GM19099 (cell line): ENCODE results near the gene HCN2.

ENCODE experiments used
- POLR2A ChIP-seq: IDR thresholded peaks from 3 replicates; pipeline ENCODE4 v1.6.1; 2011; ENCODE audit warnings: low read depth; ENCODE audit not compliant: insufficient read length; ENCODE audit errors: extremely low read depth

Gene HCN2

GRCh38 chr19:590396-590745 is 690 bp downstream of the HCN2 start:
- TF ChIP-seq POLR2A, result no peak

- no peak for TF ChIP-seq POLR2A
Measured at GRCh38 chr19:590750-591098, 1.0 kb downstream of the HCN2 start.

- TF ChIP-seq POLR2A, result no peak
Measured at GRCh38 chr19:591099-591958, 1.6 kb downstream of the HCN2 start.

- TF ChIP-seq POLR2A, result no peak
Measured at GRCh38 chr19:592101-592500, 2.4 kb downstream of the HCN2 start.

DNA sequence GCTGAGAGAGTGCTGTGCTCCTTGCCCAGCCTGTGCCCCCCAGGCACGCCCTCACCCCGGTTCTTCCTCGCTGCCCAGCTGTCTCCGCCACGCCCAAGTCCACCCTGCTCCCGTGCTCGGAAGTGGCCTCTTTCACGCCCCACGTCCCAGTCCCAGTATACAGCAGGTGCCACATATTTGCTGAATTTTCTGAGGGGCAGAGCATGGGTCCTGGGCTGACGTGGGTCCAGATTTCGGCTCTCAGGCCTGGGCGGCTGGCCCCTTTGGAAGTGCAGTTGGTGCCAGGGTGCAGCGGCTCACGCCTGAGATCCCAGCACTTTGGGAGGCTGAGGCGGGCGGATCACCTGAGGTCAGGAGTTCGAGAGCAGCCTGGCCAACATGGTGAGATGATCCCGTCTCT is 3.4 kb downstream of the HCN2 start:
- no peak for TF ChIP-seq POLR2A

DNA sequence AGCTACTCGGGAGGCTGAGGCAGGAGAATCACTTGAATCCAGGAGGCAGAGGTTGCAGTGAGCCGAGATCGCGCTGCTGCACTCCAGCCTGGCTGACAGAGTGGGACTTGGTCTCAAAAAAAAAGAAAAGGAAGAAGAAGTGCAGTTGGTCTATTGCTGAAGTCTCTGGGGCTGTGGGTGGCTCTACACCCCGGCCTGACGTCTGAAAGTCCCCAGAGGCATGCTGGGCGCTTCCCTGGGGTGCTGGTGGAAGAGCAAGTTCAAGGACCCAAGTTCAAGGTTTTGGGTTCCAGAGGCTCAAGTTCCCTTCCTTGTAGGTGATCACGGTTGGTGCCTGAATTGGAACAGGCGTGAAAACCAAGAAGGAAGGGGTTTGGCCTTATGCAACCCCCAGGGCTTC is 3.8 kb downstream of the HCN2 start:
- TF ChIP-seq POLR2A, result no peak

DNA sequence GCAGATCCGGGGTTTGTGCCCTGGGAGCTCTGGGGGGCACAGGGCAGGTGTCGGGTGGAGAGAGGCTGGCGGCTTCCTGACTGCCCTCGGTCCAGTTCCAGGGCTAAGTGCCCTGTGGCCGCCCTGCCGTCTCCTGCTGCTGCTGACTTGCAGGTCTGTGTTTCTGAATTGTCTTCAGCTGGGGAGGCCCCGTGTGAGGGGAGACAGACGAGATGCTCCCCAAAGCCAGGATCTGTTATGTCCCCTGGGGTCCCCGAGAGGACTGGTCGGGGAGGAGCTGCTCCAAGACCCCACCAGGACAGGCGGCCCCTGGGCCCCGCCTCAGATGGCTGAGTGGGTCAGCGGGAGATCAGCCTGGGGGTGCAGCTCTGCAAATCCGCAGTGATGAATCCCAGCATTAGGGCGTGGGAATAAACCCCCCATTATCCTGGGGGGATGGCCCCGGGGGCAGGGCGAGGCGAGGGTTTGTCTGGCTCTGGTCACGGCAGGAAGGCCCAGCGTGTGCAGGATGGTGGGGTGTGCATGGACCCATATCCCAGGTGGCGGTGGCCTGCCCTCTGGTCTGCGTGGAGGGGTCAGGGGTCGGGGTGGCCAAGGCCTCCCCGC is 4.7 kb downstream of the HCN2 start:
- no peak for TF ChIP-seq POLR2A

- no peak for TF ChIP-seq POLR2A
Measured at GRCh38 chr19:595326-596262, 5.9 kb downstream of the HCN2 start.

DNA sequence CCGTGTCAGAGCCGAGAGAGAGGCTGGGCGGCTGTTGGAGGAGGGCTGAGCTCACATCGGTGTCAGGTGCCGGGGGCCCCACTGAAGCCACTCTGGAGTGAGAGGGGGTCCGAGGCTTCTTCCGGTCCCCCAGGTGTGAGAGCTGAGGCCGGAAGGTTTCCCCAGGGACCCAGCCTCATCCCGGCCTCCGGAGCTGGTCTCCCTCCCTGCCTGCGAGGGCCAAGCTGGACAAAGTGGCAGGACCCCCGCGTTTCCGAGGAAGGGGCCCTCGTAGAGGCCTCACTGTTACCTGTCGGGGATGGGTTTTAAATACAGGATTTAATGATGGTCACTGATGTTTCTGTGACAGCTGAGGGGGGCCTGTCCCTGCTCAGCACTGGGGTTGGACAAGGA is 6.6 kb downstream of the HCN2 start:
- no peak for TF ChIP-seq POLR2A

GRCh38 chr19:597406-598315 is 8.0 kb downstream of the HCN2 start:
- TF ChIP-seq POLR2A, result no peak

GRCh38 chr19:601310-601709 is 11.6 kb downstream of the HCN2 start:
- TF ChIP-seq POLR2A, result no peak

GRCh38 chr19:601790-602189 is 12.1 kb downstream of the HCN2 start:
- TF ChIP-seq POLR2A, result no peak

- no peak for TF ChIP-seq POLR2A
Measured at GRCh38 chr19:602391-603301, 13.0 kb downstream of the HCN2 start.

DNA sequence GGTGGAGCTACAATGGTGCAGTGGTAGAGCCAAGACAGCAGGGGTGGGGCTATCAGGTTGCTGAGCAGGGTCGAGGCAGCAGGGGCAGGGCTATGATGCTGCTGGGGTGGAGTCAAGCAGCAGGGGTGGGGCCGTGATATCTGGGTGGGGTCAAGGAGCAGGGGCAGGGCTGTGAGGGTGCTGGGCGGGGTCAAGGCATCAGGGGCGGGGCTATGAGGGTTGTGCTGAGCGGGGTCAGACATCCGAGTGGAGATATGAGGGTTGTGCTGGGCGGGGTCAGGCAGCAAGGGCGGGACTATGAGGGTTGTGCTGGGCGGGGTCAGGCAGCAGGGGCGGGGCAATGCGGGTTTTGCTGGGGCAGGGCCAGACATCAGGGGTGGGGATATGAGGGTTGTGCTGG is 14.7 kb downstream of the HCN2 start:
- no peak for TF ChIP-seq POLR2A
